ENCODE measurements around the gene ELAVL1.
"Not testable (repeated sequence)": the region's sequence is repeated elsewhere in the genome, so short reads cannot be mapped to it uniquely, and the experiment has no call there.

The ELAVL1 gene

DNA sequence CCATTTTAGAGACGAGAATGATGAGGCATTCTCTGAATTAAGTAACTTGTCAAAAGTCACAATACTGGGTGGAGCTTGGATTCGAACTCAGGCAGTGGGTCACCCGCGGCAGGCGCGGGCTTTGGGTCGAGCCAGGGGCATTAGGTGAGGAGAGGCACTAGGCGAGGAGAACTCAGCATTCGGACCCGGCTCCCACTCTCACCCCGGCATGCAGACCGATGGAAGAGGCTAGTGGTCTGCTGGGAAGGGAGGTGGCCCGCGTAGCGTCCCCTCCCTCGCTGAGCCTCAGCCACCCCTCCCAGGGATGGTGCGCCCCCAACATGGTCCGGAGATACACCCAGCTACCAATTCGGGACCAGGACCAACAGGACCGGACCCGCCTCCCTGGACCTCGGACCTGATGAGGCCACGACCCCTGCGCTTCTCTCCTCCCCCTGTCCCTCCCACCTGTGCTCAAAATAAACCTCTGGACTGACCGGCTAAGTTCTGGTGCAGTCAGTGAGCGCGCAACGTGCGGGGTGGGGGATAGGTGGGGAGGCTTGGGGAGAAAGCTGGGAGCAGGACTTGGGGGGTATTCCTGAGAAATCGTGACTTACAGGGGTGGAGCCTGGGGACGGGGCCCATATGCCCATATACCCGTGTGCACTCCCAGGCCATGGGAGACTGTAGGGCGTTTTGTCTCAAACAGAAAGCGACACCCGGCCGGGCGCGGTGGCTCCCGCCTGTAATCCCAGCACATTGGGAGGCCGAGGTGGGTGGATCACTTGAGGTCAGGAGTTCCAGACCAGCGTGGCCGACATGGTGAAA, 86.6 kb downstream of the ELAVL1 start:
- DNase-seq (ENCODE audit: low read depth) = no peak
- TF ChIP-seq, protein P1, sequence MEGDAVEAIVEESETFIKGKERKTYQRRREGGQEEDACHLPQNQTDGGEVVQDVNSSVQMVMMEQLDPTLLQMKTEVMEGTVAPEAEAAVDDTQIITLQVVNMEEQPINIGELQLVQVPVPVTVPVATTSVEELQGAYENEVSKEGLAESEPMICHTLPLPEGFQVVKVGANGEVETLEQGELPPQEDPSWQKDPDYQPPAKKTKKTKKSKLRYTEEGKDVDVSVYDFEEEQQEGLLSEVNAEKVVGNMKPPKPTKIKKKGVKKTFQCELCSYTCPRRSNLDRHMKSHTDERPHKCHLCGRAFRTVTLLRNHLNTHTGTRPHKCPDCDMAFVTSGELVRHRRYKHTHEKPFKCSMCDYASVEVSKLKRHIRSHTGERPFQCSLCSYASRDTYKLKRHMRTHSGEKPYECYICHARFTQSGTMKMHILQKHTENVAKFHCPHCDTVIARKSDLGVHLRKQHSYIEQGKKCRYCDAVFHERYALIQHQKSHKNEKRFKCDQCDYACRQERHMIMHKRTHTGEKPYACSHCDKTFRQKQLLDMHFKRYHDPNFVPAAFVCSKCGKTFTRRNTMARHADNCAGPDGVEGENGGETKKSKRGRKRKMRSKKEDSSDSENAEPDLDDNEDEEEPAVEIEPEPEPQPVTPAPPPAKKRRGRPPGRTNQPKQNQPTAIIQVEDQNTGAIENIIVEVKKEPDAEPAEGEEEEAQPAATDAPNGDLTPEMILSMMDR (IDR thresholded peaks at IDR 0.05; ENCODE audit: low read depth, low read length, missing control alignments) = no peak
- no peak overlapping the region for H3K4me3 ChIP-seq (ENCODE audit: low read depth, low read length)

DNA sequence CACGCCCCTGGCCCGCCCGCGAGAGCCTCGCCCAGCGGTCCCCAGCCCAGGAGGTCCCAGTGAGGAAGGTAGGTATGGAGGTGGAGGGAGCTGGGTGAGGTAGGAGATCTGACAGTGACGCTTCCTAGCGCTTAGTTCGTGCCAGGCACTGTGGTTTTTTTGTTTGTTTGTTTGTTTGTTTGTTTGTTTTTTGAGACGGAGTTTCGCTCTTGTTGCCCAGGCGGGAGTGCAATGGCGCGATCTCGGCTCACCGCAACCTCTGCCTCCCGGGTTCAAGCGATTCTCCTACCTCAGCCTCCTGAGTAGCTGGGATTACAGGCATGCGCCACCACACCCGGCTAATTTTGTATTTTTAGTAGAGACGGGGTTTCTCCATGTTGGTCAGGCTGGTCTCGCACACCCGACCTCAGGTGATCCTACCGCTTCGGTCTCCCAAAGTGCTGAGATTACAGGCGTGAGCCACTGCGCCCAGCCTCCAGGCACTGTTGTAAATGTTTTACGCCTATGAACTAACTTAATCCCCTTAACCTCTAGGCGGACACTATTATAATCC, 87.3 kb downstream of the ELAVL1 start:
- not testable (repeated sequence) for H3K4me3 ChIP-seq (ENCODE audit: low read depth, low read length); DNase-seq (ENCODE audit: low read depth)

DNA sequence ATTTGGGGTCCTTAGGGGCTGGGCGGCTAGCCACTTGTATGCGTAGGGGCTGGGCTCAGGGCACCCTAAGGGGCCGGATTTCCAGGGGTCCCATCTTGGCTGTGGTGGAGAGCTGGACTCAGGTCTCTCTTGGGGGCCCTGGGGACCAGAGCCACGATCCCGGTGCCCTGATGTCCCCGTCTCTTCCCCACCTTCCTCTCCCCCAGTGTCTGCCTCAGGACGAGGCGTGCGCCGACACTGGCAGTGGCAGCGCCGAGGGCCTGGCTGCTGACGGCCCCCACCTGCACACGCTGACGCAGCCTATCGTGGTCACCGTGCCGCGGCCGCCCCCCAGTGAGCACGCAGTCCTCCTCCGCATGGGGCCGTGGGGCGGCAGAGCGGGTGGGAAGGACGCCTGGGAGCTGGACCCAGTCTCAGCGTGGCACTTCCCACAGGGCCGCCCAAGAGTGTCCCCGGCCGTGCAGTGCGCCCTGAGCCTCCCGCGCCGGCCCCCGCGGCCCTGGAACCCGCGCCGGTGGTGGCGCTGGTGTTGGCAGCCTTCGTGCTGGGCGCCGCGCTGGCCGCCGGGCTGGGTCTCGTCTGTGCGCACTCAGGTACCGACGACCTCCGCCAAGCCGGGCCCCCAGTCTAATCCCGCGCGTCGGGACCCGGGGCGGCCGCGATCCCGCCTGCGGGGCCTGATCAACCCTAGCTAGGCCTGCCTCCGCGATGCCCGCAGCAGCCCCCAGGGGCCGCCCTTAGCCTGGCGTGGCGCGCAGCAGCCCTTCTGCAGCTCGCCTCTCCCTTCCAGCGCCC, 88.0 kb downstream of the ELAVL1 start:
- DNase-seq (ENCODE audit: low read depth) = no peak
- TF ChIP-seq, protein P1 (IDR thresholded peaks at IDR 0.05; ENCODE audit: low read depth, low read length, missing control alignments) = peak; percentile 60
- H3K4me3 ChIP-seq (ENCODE audit: low read depth, low read length) = peak overlapping the region; percentile 20; the same call in 1 of the 2 replicates

DNA sequence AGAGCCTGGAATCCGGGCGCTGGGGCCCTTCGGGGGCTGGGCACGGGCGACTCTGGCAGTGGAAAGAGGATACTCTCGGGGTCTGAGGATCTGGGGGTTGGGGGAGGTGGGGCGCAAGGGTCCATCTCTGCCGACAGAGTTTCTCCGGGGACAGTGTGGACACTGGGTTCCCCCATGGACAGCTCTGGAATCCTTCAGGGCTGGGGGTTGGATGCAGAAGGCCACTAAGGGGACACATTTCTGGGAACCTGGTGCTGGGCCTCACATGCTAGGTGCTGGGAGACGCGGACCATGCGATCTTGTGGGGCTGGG, 88.5 kb downstream of the ELAVL1 start:
- no peak overlapping the region for H3K4me3 ChIP-seq (ENCODE audit: low read depth, low read length)
- no peak for DNase-seq (ENCODE audit: low read depth)
- TF ChIP-seq, protein P1 (IDR thresholded peaks at IDR 0.05; ENCODE audit: low read depth, low read length, missing control alignments) = no peak

DNA sequence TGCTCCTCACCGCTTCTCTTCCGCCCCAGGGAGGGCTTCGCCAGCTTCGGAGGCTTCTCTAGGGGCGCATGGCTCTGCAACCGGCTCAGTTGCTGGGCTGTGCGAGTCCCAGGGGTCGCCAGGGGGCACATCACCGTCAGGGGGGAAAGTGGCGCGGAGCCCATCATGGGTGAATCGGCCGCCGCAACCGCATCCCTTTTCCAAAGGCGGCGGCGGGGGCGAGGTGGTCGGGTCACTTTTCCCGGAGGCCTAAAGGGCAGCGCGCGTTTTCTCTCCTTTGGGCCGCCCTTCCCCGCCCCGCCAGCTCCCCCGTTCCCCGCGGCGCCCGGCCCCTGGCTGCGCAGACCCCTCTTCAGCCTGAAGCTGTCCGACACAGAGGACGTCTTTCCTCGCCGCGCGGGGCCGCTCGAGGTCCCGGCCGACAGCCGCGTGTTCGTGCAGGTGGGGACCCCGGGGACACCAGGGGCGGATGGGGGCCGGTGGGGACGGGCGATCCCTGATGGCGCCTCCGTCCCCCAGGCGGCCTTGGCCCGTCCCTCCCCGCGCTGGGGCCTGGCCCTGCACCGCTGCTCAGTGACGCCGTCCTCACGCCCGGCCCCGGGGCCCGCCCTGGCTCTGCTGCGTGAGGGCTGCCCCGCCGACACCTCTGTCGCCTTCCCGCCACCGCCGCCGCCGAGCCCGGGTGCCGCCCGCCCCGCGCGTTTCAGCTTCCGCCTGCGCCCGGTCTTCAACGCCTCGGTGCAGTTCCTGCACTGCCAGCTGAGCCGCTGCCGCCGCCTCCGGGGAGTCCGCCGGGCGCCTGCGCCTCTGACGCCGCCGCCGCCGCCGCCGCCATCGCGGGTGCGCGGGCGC, 89.1 kb downstream of the ELAVL1 start:
- TF ChIP-seq, protein P1 (IDR thresholded peaks at IDR 0.05; ENCODE audit: low read depth, low read length, missing control alignments) = peak; percentile 5

DNA sequence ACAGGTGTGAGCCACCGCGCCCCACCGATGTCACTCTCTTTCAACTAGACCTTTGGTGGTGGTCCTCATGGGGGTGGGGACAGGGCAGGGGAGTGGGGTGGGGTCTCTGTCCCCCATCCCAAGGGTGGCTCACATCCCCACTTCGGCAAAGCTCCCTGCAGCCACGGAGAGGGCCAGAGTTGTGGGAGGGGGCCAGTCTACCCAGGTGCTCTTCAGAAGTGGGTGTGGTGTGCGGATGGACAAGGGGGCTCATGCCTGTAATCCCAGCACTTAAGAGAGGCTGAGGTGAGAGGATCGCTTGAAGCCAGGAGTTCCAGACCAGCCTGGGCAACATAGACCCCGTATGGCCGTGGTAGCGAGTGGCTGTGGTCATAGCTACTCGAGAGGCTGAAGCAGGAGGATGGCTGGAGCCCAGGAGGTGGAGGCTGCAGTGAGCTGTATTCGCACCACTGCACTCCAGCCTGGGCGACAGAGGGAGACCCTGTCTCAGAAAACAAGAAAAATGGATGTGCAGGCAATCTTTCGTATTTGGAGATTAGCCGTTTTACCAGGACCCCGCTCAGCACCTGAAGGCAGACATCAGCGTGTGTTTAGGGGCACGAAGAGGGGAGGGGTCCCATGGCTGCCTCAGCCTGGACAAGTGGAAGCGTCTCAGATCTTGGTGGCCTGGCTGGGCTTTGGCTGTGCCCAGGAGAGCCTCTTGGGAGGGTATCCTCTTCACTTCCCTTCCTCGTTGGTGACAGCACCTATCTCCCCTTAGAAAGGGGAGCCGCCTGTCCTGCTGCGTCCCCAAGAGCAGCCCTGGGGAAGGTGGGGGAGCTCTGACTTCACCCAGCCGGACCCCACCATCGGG, 90.0 kb downstream of the ELAVL1 start:
- H3K4me3 ChIP-seq (ENCODE audit: low read depth, low read length) = peak overlapping the region; percentile 29; the same call in 1 of the 2 replicates
- no peak for DNase-seq (ENCODE audit: low read depth)
- TF ChIP-seq, protein P1 (IDR thresholded peaks at IDR 0.05; ENCODE audit: low read depth, low read length, missing control alignments) = no peak

More for the DNA sequence above, 89.1 kb downstream of the ELAVL1 start:
- H3K4me3 ChIP-seq (ENCODE audit: low read depth, low read length) = peak overlapping the region; percentile 29
- no peak for DNase-seq (ENCODE audit: low read depth)
